Osteoblast (primary cell): ENCODE results near the gene KIF3C. TPM values are rescaled to one million over a fixed set of nuclear protein-coding genes. Genes with fewer than 3 reads are reported as not detected.

Experiments
- DNase-seq: peaks from one replicate; pipeline ENCODE4 v3.0.0; 2011; ENCODE audit warnings: low spot score, mixed read lengths; ENCODE audit not compliant: insufficient read length; ENCODE audit errors: missing footprints
- H2AFZ ChIP-seq: 2 replicates; pipeline ENCODE4 v1.6.0; 2011; ENCODE audit warnings: mild to moderate bottlenecking, low read length
- H3K27ac ChIP-seq: 2 replicates; pipeline ENCODE4 v1.5.1; 2011; ENCODE audit warnings: mild to moderate bottlenecking, low read depth, low read length, moderate library complexity
- H3K27me3 ChIP-seq: 2 replicates; pipeline ENCODE4 v1.6.0; 2012; ENCODE audit warnings: mild to moderate bottlenecking, control low read depth, inconsistent platforms, low read length, moderate library complexity; ENCODE audit not compliant: insufficient read depth
- H3K36me3 ChIP-seq: 2 replicates; pipeline ENCODE4 v1.5.1; 2011; ENCODE audit warnings: mild to moderate bottlenecking, low read length, control low read depth, moderate library complexity; ENCODE audit not compliant: insufficient read depth
- H3K4me1 ChIP-seq: 2 replicates; pipeline ENCODE4 v1.5.1; 2011; ENCODE audit warnings: mild to moderate bottlenecking, low read length, control low read depth, moderate library complexity; ENCODE audit not compliant: insufficient read depth
- H3K4me2 ChIP-seq: 2 replicates; pipeline ENCODE4 v1.6.0; 2011; ENCODE audit warnings: mild to moderate bottlenecking, low read length; ENCODE audit not compliant: insufficient read depth
- H3K4me3 ChIP-seq: fragments of 200-600 bp; sonication (generic); 3 replicates; pipeline ENCODE4 v1.5.1; 2012; ENCODE audit warnings: mild to moderate bottlenecking, low read length, inconsistent platforms; ENCODE audit not compliant: insufficient read depth
- H3K79me2 ChIP-seq: 2 replicates; pipeline ENCODE4 v1.6.0; 2012; ENCODE audit warnings: mild to moderate bottlenecking, low read length, control low read depth, inconsistent platforms; ENCODE audit not compliant: insufficient read depth
- H3K9me3 ChIP-seq: 2 replicates; pipeline ENCODE4 v1.5.1; 2011; ENCODE audit warnings: low read depth, low read length, control low read depth
- H4K20me1 ChIP-seq: 2 replicates; pipeline ENCODE4 v1.6.0; 2012; ENCODE audit warnings: mild to moderate bottlenecking, low read length, control low read depth; ENCODE audit not compliant: insufficient read depth
- CTCF ChIP-seq: IDR thresholded peaks from 2 replicates; pipeline ENCODE4 v1.5.1; 2011; ENCODE audit warnings: mild to moderate bottlenecking, low read depth, low read length, moderate library complexity; ENCODE audit errors: extremely low read depth
- total RNA-seq: library from RNA; depleted of rRNA; stranded (reverse); fragments of >200 nt; gene quantifications from 2 replicates; pipeline ENCODE4 v1.2.3, GENCODE V29; 2012

Gene KIF3C
- total RNA-seq, 1 donor: 17.0 TPM

GRCh38 chr2:25982968-25983280 lies 627 bp upstream of the KIF3C start:
- Histone ChIP-seq H3K27ac (no peak overlapping the region), H3K36me3 (no peaks in the 10 kb centered on the region), H3K4me1 (peaks cover 30% of the 10 kb centered on the region), H3K27me3 (no peaks in the 10 kb centered on the region), H2AFZ (peak overlapping the region; percentile 93), H3K79me2 (peaks cover 33% of the 10 kb centered on the region), H3K9me3 (no peaks in the 10 kb centered on the region), H3K4me2 (peak overlapping the region; percentile 84), H3K4me3 (peak overlapping the region; percentile 88), H4K20me1 (peaks cover 12% of the 10 kb centered on the region)
- TF ChIP-seq CTCF: no peak
- no peak for DNase-seq

GRCh38 chr2:25981596-25982272 lies 563 bp downstream of the KIF3C start:
- Histone ChIP-seq H3K27me3 (no peaks in the 10 kb centered on the region), H2AFZ (peak overlapping the region; percentile 85), H3K4me2 (peak overlapping the region; percentile 85), H3K9me3 (no peaks in the 10 kb centered on the region), H3K27ac (no peak overlapping the region), H3K36me3 (no peaks in the 10 kb centered on the region), H4K20me1 (peaks cover 13% of the 10 kb centered on the region), H3K79me2 (peaks cover 45% of the 10 kb centered on the region), H3K4me1 (peaks cover 41% of the 10 kb centered on the region), H3K4me3 (peak overlapping the region; percentile 88)
- no peak for TF ChIP-seq CTCF
- peak; percentile 92 for DNase-seq

GRCh38 chr2:25980951-25981350 lies 1.3 kb downstream of the KIF3C start:
- peaks cover 17% of the 10 kb centered on the region for H4K20me1 ChIP-seq
- H3K4me1 ChIP-seq: peaks cover 41% of the 10 kb centered on the region
- H3K4me2 ChIP-seq: peak overlapping the region; percentile 85

More at GRCh38 chr2:25980951-25981350, 1.3 kb downstream of the KIF3C start:
- H3K9me3 ChIP-seq: no peaks in the 10 kb centered on the region
- no peak overlapping the region for H3K27ac ChIP-seq
- H2AFZ ChIP-seq: no peak overlapping the region
- DNase-seq: no peak
- H3K27me3 ChIP-seq: no peaks in the 10 kb centered on the region
- H3K4me3 ChIP-seq: no peak overlapping the region
- H3K79me2 ChIP-seq: peaks cover 48% of the 10 kb centered on the region
- H3K36me3 ChIP-seq: no peaks in the 10 kb centered on the region
- no peak for TF ChIP-seq CTCF
